ENCODE results near the gene CDC25B. TPM values are rescaled to one million over a fixed set of nuclear protein-coding genes. Genes with fewer than 3 reads are reported as not detected.

The CDC25B gene
- total and polyA plus RNA-seq, 2 of the 13 experiments (the other 11 are each of a cell fraction or from before 2014, with no cell fraction given) = 14.5 to 19.4 TPM

DNA sequence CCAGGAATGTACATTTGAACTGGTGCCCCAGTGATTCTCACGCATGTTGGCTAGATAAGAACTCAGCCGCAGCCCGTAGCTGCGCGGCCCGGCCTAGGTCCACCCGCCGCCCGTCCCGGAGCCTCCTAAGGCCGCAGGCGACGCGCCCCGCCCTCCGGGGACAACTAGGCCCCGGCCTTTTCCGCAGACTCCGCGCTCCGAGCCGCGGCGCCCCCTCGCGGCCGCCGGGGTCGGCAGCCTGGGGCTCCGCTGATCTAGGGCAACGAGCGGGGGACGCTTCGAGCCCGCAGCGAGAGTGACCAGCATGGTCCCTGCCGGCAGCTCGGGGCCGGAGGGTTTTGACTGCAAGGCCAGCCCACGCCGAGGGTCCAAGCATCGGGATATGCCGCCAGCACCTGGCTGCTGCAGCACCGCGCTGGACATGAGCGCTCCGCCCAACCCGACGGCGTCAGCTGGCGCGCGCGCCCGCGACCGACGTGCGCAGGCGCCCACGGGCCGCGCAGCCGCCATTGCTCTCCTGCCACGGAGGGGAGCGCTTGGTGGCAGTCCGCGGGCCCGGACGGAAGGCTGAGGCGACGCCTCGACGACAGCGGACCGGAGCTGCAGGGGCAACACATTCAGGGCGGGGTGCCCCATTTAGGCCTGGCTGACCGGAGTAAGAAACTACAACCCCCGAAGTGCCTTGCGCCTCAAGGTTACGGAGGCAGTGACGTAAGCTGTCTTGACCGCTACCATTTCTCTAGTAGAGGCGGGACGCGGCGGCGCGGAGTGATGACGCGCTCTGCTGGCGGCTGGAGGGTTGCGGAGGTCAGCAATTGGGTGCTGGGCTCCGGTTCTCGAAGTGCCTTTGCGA, 24.2 kb downstream of the CDC25B start, which contains the start of gene AP5S1 (continued):
- TF ChIP-seq JUNB (CRISPR knock-in tag; IDR thresholded peaks at IDR 0.05; ENCODE audit: borderline replicate concordance) (no peak), ZZZ3 (CRISPR knock-in tag; IDR thresholded peaks at IDR 0.05; ENCODE audit: borderline replicate concordance) (peak; percentile 97; the same call in 1 of the 2 replicates), NFKB2 (CRISPR knock-in tag; IDR thresholded peaks at IDR 0.05; ENCODE audit: borderline replicate concordance) (peak; percentile 97), ZFP91 (CRISPR knock-in tag; IDR thresholded peaks at IDR 0.05; ENCODE audit: borderline replicate concordance) (peak; percentile 97), SP2 (CRISPR knock-in tag; IDR thresholded peaks at IDR 0.05) (peak; percentile 77), ZEB1 (IDR thresholded peaks at IDR 0.05; ENCODE audit: insufficient replicate concordance, low read depth) (no peak), ZBTB38 (CRISPR knock-in tag; IDR thresholded peaks at IDR 0.05) (peak; percentile 90), ZNF501 (CRISPR knock-in tag; IDR thresholded peaks at IDR 0.05) (peak; percentile 99), KMT2A (CRISPR knock-in tag; IDR thresholded peaks at IDR 0.05) (peak; percentile 73), NKX3-1 (CRISPR knock-in tag; IDR thresholded peaks at IDR 0.05) (peak; percentile 97), DR1 (CRISPR knock-in tag; IDR thresholded peaks at IDR 0.05) (peak; percentile 80; the same call in 1 of the 2 replicates), ZSCAN29 (CRISPR knock-in tag; conservative IDR thresholded peaks at IDR 0.05) (peak; percentile 96), NRL (CRISPR knock-in tag; IDR thresholded peaks at IDR 0.05; ENCODE audit: borderline replicate concordance) (peak; percentile 65), POLR2G (IDR thresholded peaks at IDR 0.05; ENCODE audit: low read depth, low read length) (peak; percentile 99), CBFB (CRISPR knock-in tag; IDR thresholded peaks at IDR 0.05) (peak; percentile 81), HDAC1 (CRISPR knock-in tag; IDR thresholded peaks at IDR 0.05) (peak; percentile 91), ZNF34 (CRISPR knock-in tag; IDR thresholded peaks at IDR 0.05; ENCODE audit: borderline replicate concordance) (peak; percentile 99), AFF4 (CRISPR knock-in tag; IDR thresholded peaks at IDR 0.05) (peak; percentile 89)
- TF ChIP-seq, protein P1, sequence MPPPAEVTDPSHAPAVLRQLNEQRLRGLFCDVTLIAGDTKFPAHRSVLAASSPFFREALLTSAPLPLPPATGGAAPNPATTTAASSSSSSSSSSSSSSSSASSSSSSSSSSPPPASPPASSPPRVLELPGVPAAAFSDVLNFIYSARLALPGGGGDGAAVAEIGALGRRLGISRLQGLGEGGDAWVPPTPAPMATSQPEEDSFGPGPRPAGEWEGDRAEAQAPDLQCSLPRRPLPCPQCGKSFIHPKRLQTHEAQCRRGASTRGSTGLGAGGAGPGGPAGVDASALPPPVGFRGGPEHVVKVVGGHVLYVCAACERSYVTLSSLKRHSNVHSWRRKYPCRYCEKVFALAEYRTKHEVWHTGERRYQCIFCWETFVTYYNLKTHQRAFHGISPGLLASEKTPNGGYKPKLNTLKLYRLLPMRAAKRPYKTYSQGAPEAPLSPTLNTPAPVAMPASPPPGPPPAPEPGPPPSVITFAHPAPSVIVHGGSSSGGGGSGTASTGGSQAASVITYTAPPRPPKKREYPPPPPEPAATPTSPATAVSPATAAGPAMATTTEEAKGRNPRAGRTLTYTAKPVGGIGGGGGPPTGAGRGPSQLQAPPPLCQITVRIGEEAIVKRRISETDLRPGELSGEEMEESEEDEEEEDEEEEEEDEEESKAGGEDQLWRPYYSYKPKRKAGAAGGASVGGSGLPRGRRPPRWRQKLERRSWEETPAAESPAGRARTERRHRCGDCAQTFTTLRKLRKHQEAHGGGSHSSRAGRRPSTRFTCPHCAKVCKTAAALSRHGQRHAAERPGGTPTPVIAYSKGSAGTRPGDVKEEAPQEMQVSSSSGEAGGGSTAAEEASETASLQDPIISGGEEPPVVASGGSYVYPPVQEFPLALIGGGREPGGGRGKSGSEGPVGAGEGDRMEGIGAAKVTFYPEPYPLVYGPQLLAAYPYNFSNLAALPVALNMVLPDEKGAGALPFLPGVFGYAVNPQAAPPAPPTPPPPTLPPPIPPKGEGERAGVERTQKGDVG (CRISPR knock-in tag; IDR thresholded peaks at IDR 0.05; ENCODE audit: borderline replicate concordance) = peak; percentile 92

Measured in HepG2 (cell line).